Left ventricle myocardium inferior (tissue), 1 donor: Measurements from ENCODE around the gene XKR3. TPM values are rescaled to one million over a fixed set of nuclear protein-coding genes. Genes with fewer than 3 reads are reported as not detected.
"Not testable (repeated sequence)": the region's sequence is repeated elsewhere in the genome, so short reads cannot be mapped to it uniquely, and the experiment has no call there.

Experiments used
- DNase-seq: peaks from one replicate; pipeline ENCODE4 v3.0.0-alpha.2; 2020
- H3K27ac ChIP-seq: fragments of 200-600 bp; replicated peaks from 2 replicates; pipeline ENCODE4 v1.8.0; 2021
- H3K27me3 ChIP-seq: fragments of 200-600 bp; 2 replicates; pipeline ENCODE4 v1.8.0; 2021; ENCODE audit warnings: low read depth
- H3K36me3 ChIP-seq: fragments of 200-600 bp; 2 replicates; pipeline ENCODE4 v1.8.0; 2021
- H3K4me1 ChIP-seq: fragments of 200-600 bp; 2 replicates; pipeline ENCODE4 v1.8.0; 2021
- H3K4me3 ChIP-seq: fragments of 200-600 bp; 2 replicates; pipeline ENCODE4 v1.8.0; 2021; ENCODE audit warnings: mild to moderate bottlenecking, moderate library complexity
- H3K9me3 ChIP-seq: fragments of 200-600 bp; replicated peaks from 2 replicates; pipeline ENCODE4 v1.8.0; 2021
- CTCF ChIP-seq: fragments of 200-600 bp; IDR thresholded peaks from 2 replicates; pipeline ENCODE4 v1.8.0; 2021; ENCODE audit warnings: antibody characterized with exemption, mild to moderate bottlenecking, borderline replicate concordance
- intact Hi-C: fragments of 100-400 bp; cut with micrococcal nuclease; formaldehyde crosslinking; loops from one replicate; pipeline ENCODE4 v1.11.0; 2022
- long read RNA-seq: library from polyadenylated mRNA; unstranded; transcript quantifications from one replicate; pipeline ENCODE4 v2.0.0, GENCODE V29; 2021
- total RNA-seq: library from RNA; stranded (reverse); fragmentation: NEBNext Ultra II Directional; extraction: Animal tissue kit (Norgen Biotek cat#: 25700); gene quantifications from one replicate; pipeline ENCODE4 v1.2.1, GENCODE V29; 2021
- donor health status: DM: no; HTN: yes; CAD: no; lungs with severe emphysema.

Gene XKR3
- not detected for total RNA-seq
- long read RNA-seq: 0 reads

GRCh38 chr22:16824716-16825687, at the start of gene XKR3:
TSS of gene XKR3 (minus strand) at chr22:16825411. CDS start at chr22:16808073, 17,338 bp downstream.
- peak within 1 kb of the TSS; percentile 10 for H3K4me3 ChIP-seq

GRCh38 chr22:16869640-16870039, 44.4 kb upstream of the XKR3 start:
- intact Hi-C loops, H3K4me3 ChIP-seq, H3K9me3 ChIP-seq, H3K36me3 ChIP-seq, H3K4me1 ChIP-seq, H3K27me3 ChIP-seq, DNase-seq, H3K27ac ChIP-seq: not testable (repeated sequence)

More at GRCh38 chr22:16824716-16825687, at the start of gene XKR3:
- DNase-seq: no peak
- no peaks in the 10 kb centered on the region for H3K27me3 ChIP-seq
- no peaks in the 10 kb centered on the region for H3K4me1 ChIP-seq
- intact Hi-C loops: no loop called here
- H3K9me3 ChIP-seq: peaks cover 6% of the 10 kb centered on the region
- H3K36me3 ChIP-seq: no peaks in the 10 kb centered on the region
- no peak for TF ChIP-seq CTCF
- no peak within 1 kb of the TSS for H3K27ac ChIP-seq

- no peak overlapping the region for H3K4me3 ChIP-seq
- H3K4me1 ChIP-seq: no peaks in the 10 kb centered on the region
- intact Hi-C loops: no loop called here
- no peak for TF ChIP-seq CTCF
- H3K9me3 ChIP-seq: no peaks in the 10 kb centered on the region
- H3K27me3 ChIP-seq: no peaks in the 10 kb centered on the region
- DNase-seq: no peak
- H3K27ac ChIP-seq: no peak overlapping the region
- H3K36me3 ChIP-seq: no peaks in the 10 kb centered on the region
These were observed 41.0 kb upstream of the XKR3 start for GRCh38 chr22:16866167-16866566.

GRCh38 chr22:16856851-16857250, 31.6 kb upstream of the XKR3 start:
- H3K4me1 ChIP-seq, H3K27ac ChIP-seq, H3K36me3 ChIP-seq, H3K9me3 ChIP-seq, H3K4me3 ChIP-seq, intact Hi-C loops, DNase-seq, H3K27me3 ChIP-seq: not testable (repeated sequence)

GRCh38 chr22:16854631-16855030, 29.4 kb upstream of the XKR3 start:
- intact Hi-C loops: no loop called here
- Histone ChIP-seq H3K27ac (no peak overlapping the region), H3K9me3 (no peaks in the 10 kb centered on the region), H3K36me3 (no peaks in the 10 kb centered on the region), H3K4me1 (no peaks in the 10 kb centered on the region), H3K27me3 (peaks cover 3% of the 10 kb centered on the region), H3K4me3 (no peak overlapping the region)
- DNase-seq: no peak
- TF ChIP-seq CTCF: no peak

- H3K4me3 ChIP-seq, H3K9me3 ChIP-seq, intact Hi-C loops, H3K36me3 ChIP-seq, H3K27me3 ChIP-seq, DNase-seq, H3K27ac ChIP-seq, H3K4me1 ChIP-seq: not testable (repeated sequence)
These were observed 26.2 kb upstream of the XKR3 start for GRCh38 chr22:16851268-16851996.
